GM23338 (cell line): Measurements from ENCODE around the gene OSBPL5.

Experiments used
- CTCF ChIP-seq, 2 experiments: fragments of 200-600 bp in 1 of 2; sonication (generic) in 1 of 2; conservative IDR thresholded peaks; 2 replicates each; pipeline versions ENCODE4 v1.5.1 to v1.6.1; 2016 to 2017; ENCODE audit warnings: antibody characterized with exemption in 2 of 2, low read depth in 2 of 2, mild to moderate bottlenecking in 2 of 2, moderate library complexity in 1 of 2
- EZH2 ChIP-seq: fragments of 200-600 bp; sonication (generic); IDR thresholded peaks from one replicate; pipeline ENCODE4 v1.8.0; 2017; ENCODE audit warnings: antibody characterized with exemption, mild to moderate bottlenecking, low read depth; ENCODE audit not compliant: unreplicated experiment
- EZH2phosphoT487 ChIP-seq: fragments of 200-600 bp; sonication (generic); IDR thresholded peaks from one replicate; pipeline ENCODE4 v1.8.1; 2018; ENCODE audit warnings: antibody characterized with exemption; ENCODE audit not compliant: unreplicated experiment
- POLR2AphosphoS5 ChIP-seq: IDR thresholded peaks from 2 replicates; pipeline ENCODE4 v1.6.1; 2016; ENCODE audit warnings: antibody characterized with exemption, low read depth

GRCh38 chr11:3139086-3139440 is 26.0 kb downstream of the OSBPL5 start:
- TF ChIP-seq CTCF (conservative IDR thresholded peaks at IDR 0.05; ENCODE audit: low read depth in 2 of 2) (no peak), EZH2 (no peak), POLR2AphosphoS5 (no peak), EZH2phosphoT487 (no peak)
